WI38 (cell line): Measurements from ENCODE around the gene FYTTD1.

Experiments used
- H3K4me3 ChIP-seq: 2 replicates; pipeline ENCODE4 v1.5.1; 2011; ENCODE audit warnings: low read depth, mild to moderate bottlenecking, control low read depth, low read length
- CTCF ChIP-seq: IDR thresholded peaks from 2 replicates; pipeline ENCODE4 v1.5.1; 2012; ENCODE audit warnings: low read depth, mild to moderate bottlenecking, control low read depth, low read length

FYTTD1 gene

DNA sequence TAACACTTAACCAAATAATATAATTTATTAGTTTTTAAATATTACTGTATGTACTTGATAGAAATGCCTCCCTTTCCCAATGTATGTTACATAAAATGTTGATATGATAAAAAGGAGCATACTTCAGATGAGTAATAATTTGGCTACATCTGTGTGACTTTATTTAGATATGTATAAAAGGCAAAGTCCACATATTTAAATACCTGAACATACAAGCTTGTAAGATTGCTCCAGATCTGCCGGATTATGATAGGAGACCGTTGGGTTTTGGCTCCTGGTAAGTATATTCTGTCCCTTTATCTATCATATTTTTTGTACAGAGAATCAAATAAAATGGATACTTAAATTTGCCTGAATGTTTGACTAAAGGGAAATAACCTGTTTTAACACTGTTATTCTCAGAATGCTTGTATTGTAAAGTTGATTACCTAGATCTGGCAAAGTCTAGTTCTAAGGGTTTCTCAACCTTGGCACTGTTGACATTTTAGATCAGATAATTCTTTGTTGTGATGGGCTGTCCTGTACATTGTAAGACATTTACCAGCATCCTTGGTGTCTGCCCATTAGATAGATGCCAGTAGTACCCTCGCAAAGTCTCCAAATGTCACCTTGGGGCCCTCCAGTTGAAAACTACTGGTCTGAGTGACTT is 79.8 kb downstream of the FYTTD1 start:
- no peak overlapping the region for H3K4me3 ChIP-seq
- no peak for TF ChIP-seq CTCF

GRCh38 chr3:197830308-197830966 is 80.8 kb downstream of the FYTTD1 start:
- no peak overlapping the region for H3K4me3 ChIP-seq
- no peak for TF ChIP-seq CTCF

DNA sequence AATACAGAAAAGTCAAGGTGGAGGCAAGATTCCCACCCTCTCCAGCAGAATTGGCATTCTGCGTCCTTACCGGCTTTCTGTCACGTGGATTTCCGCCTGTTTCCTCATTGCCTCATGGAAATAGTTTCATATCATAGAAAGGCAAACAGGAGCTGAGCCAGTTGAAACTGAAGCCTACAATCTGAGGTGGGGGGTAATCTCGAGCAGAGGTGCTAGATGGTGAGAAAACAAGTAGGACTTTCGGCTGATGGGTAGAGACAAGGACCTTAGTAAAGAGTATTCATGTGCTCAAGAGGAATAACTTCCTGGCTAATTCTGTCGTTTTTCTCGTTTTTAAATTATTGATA is 81.3 kb downstream of the FYTTD1 start:
- TF ChIP-seq CTCF = no peak
- H3K4me3 ChIP-seq = no peak overlapping the region

- TF ChIP-seq CTCF = no peak
- H3K4me3 ChIP-seq = no peak overlapping the region
Measured at GRCh38 chr3:197833930-197834715, 84.4 kb downstream of the FYTTD1 start.

- H3K4me3 ChIP-seq = no peak overlapping the region
- no peak for TF ChIP-seq CTCF
Measured at GRCh38 chr3:197835509-197835908, 85.8 kb downstream of the FYTTD1 start.

- no peak overlapping the region for H3K4me3 ChIP-seq
- no peak for TF ChIP-seq CTCF
Measured at GRCh38 chr3:197836244-197836643, 86.6 kb downstream of the FYTTD1 start.
